PC-3 (cell line): Measurements from ENCODE around the gene MMP15. TPM values are rescaled to one million over a fixed set of nuclear protein-coding genes. Genes with fewer than 3 reads are reported as not detected.

Experiments used
- ATAC-seq: fragments of 200-7000 bp; cut with Tn5 transposase; 2 replicates; pipeline ENCODE4 v1.9.1; 2020; ENCODE audit warnings: mild to moderate bottlenecking, moderate library complexity
- BruUV-seq: library from RNA; stranded (reverse); fragments of 400-500 nt; replicated peaks from 2 replicates; lab custom pipeline; 2021; lab: Mats Ljungman, UMichigan
- CTCF ChIA-PET: fragments of 300-600 bp; sonication (Branson Sonifier 250); formaldehyde crosslinking; loops from one replicate; lab custom pipeline; 2022; ENCODE audit warnings: antibody characterized with exemption; lab: Charles Lee
- POLR2A ChIA-PET: fragments of 300-600 bp; sonication (Branson Sonifier 250); formaldehyde crosslinking; loops from one replicate; lab custom pipeline; 2022; ENCODE audit warnings: antibody characterized with exemption; ENCODE audit not compliant: unreplicated experiment; lab: Charles Lee
- DNase-seq: peaks from one replicate; pipeline ENCODE4 v3.0.0-alpha.2; 2015
- H2AFZ ChIP-seq: fragments of 300-600 bp; sonication (generic); 2 replicates; pipeline ENCODE4 v1.6.0; 2016; ENCODE audit warnings: antibody characterized with exemption, low read length
- H3F3A ChIP-seq: fragments of 300-600 bp; sonication (generic); one replicate; pipeline ENCODE4 v1.6.0; 2017; ENCODE audit warnings: antibody characterized with exemption, low read length, control low read depth, mild to moderate bottlenecking; ENCODE audit not compliant: unreplicated experiment
- H3K27ac ChIP-seq: fragments of 300-600 bp; sonication (generic); 2 replicates; pipeline ENCODE4 v1.5.1; 2016; ENCODE audit warnings: mild to moderate bottlenecking, low read length
- H3K27me3 ChIP-seq: fragments of 300-600 bp; sonication (generic); 2 replicates; pipeline ENCODE4 v1.6.1; 2016; ENCODE audit warnings: low read length, mixed read lengths
- H3K36me3 ChIP-seq: fragments of 300-600 bp; sonication (generic); 2 replicates; pipeline ENCODE4 v1.6.1; 2016; ENCODE audit warnings: low read depth, mixed run types, low read length, mixed read lengths
- H3K4me1 ChIP-seq: fragments of 300-600 bp; sonication (generic); 2 replicates; pipeline ENCODE4 v1.5.1; 2016; ENCODE audit warnings: low read length; ENCODE audit not compliant: insufficient read depth
- H3K4me2 ChIP-seq: fragments of 300-600 bp; sonication (generic); 2 replicates; pipeline ENCODE4 v1.6.0; 2016; ENCODE audit warnings: low read length
- H3K4me3 ChIP-seq: fragments of 300-600 bp; sonication (generic); 2 replicates; pipeline ENCODE4 v1.5.1; 2016; ENCODE audit warnings: mild to moderate bottlenecking, low read length, mixed read lengths
- H3K79me2 ChIP-seq: fragments of 300-600 bp; sonication (generic); 2 replicates; pipeline ENCODE4 v1.6.1; 2017; ENCODE audit warnings: low read length, mixed read lengths
- H3K9ac ChIP-seq: fragments of 300-600 bp; sonication (generic); 2 replicates; pipeline ENCODE4 v1.6.0; 2016; ENCODE audit warnings: mild to moderate bottlenecking, low read length
- H3K9me2 ChIP-seq: fragments of 300-600 bp; sonication (generic); replicated peaks from 2 replicates; pipeline ENCODE4 v1.6.1; 2016; ENCODE audit warnings: mixed run types, low read length, mixed read lengths
- H3K9me3 ChIP-seq: fragments of 300-600 bp; sonication (generic); 2 replicates; pipeline ENCODE4 v1.6.1; 2016; ENCODE audit warnings: low read length, mixed read lengths
- H4K20me1 ChIP-seq: fragments of 300-600 bp; sonication (generic); 2 replicates; pipeline ENCODE4 v1.6.1; 2016; ENCODE audit warnings: low read length, mixed read lengths
- EZH2 ChIP-seq: fragments of 300-600 bp; sonication (generic); IDR thresholded peaks from one replicate; pipeline ENCODE4 v1.6.1; 2017; ENCODE audit warnings: antibody characterized with exemption, mild to moderate bottlenecking, low read length; ENCODE audit not compliant: unreplicated experiment
- EZH2phosphoT487 ChIP-seq: fragments of 300-600 bp; sonication (generic); IDR thresholded peaks from 2 replicates; pipeline ENCODE4 v1.6.1; 2018; ENCODE audit warnings: mild to moderate bottlenecking, antibody characterized with exemption, low read length, borderline replicate concordance
- intact Hi-C: fragments of 100-400 bp; cut with micrococcal nuclease; formaldehyde crosslinking; loops from 2 replicates; pipeline ENCODE4 v1.9.0; 2023
- total RNA-seq: library from RNA; depleted of rRNA; stranded (reverse); fragments of >200 nt; gene quantifications from 2 replicates; pipeline ENCODE4 v1.2.3, GENCODE V29; 2014
- TF ChIP-seq, protein P1 (sequence below): fragments of 300-600 bp; sonication (generic); conservative IDR thresholded peaks from 2 replicates; pipeline ENCODE4 v1.5.1; 2017; ENCODE audit warnings: antibody characterized with exemption, low read depth, mild to moderate bottlenecking, low read length

The MMP15 gene
- total RNA-seq, 1 experiment from 2014 or later = 6.3 TPM

GRCh38 chr16:58051821-58052603 lies 26.5 kb downstream of the MMP15 start:
- H2AFZ ChIP-seq = no peak overlapping the region
- TF ChIP-seq EZH2 (no peak), EZH2phosphoT487 (no peak)
- TF ChIP-seq, protein P1, sequence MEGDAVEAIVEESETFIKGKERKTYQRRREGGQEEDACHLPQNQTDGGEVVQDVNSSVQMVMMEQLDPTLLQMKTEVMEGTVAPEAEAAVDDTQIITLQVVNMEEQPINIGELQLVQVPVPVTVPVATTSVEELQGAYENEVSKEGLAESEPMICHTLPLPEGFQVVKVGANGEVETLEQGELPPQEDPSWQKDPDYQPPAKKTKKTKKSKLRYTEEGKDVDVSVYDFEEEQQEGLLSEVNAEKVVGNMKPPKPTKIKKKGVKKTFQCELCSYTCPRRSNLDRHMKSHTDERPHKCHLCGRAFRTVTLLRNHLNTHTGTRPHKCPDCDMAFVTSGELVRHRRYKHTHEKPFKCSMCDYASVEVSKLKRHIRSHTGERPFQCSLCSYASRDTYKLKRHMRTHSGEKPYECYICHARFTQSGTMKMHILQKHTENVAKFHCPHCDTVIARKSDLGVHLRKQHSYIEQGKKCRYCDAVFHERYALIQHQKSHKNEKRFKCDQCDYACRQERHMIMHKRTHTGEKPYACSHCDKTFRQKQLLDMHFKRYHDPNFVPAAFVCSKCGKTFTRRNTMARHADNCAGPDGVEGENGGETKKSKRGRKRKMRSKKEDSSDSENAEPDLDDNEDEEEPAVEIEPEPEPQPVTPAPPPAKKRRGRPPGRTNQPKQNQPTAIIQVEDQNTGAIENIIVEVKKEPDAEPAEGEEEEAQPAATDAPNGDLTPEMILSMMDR = no peak
- no peaks in the 10 kb centered on the region for H3F3A ChIP-seq
- no peaks in the 10 kb centered on the region for H3K9me3 ChIP-seq
- ChIA-PET CTCF (no interaction called here), POLR2A (no interaction called here)
- no TSS peak for BruUV-seq
- H3K27me3 ChIP-seq = no peaks in the 10 kb centered on the region
- H3K4me3 ChIP-seq = no peak overlapping the region
- ATAC-seq (no peak), DNase-seq (no peak)
- H3K27ac ChIP-seq = no peak overlapping the region
- H3K36me3 ChIP-seq = no peaks in the 10 kb centered on the region
- H3K9ac ChIP-seq = no peak overlapping the region
- no peaks in the 10 kb centered on the region for H4K20me1 ChIP-seq
- intact Hi-C loops = no loop called here
- H3K4me1 ChIP-seq = no peaks in the 10 kb centered on the region
- H3K4me2 ChIP-seq = no peak overlapping the region
- no peaks in the 10 kb centered on the region for H3K79me2 ChIP-seq
- H3K9me2 ChIP-seq = no peaks in the 10 kb centered on the region

- Histone ChIP-seq H3K27ac (no peak overlapping the region), H2AFZ (no peak overlapping the region), H3K79me2 (no peaks in the 10 kb centered on the region), H3K9ac (no peak overlapping the region), H3K27me3 (no peaks in the 10 kb centered on the region), H4K20me1 (no peaks in the 10 kb centered on the region), H3K9me2 (no peaks in the 10 kb centered on the region), H3K4me1 (no peaks in the 10 kb centered on the region), H3K4me3 (no peak overlapping the region), H3K4me2 (no peak overlapping the region), H3F3A (no peaks in the 10 kb centered on the region), H3K36me3 (no peaks in the 10 kb centered on the region), H3K9me3 (no peaks in the 10 kb centered on the region)
- BruUV-seq = no TSS peak
- ChIA-PET POLR2A (no interaction called here), CTCF (no interaction called here)
- intact Hi-C loops = no loop called here
- DNase-seq (no peak), ATAC-seq (no peak)
- TF ChIP-seq EZH2 (no peak), EZH2phosphoT487 (no peak)
- TF ChIP-seq, protein P1 = no peak
Measured at GRCh38 chr16:58053682-58054005, 28.1 kb downstream of the MMP15 start.

- TF ChIP-seq, protein P1 = no peak
- TF ChIP-seq EZH2 (no peak), EZH2phosphoT487 (no peak)
- Histone ChIP-seq H3K9me2 (no peaks in the 10 kb centered on the region), H3K4me2 (no peak overlapping the region), H3K9me3 (no peaks in the 10 kb centered on the region), H3K4me1 (no peaks in the 10 kb centered on the region), H3K4me3 (no peak overlapping the region), H3F3A (no peaks in the 10 kb centered on the region), H3K9ac (no peak overlapping the region), H3K79me2 (no peaks in the 10 kb centered on the region), H2AFZ (no peak overlapping the region), H3K36me3 (no peaks in the 10 kb centered on the region), H4K20me1 (no peaks in the 10 kb centered on the region), H3K27me3 (no peaks in the 10 kb centered on the region), H3K27ac (no peak overlapping the region)
- no TSS peak for BruUV-seq
- DNase-seq = no peak
- ChIA-PET POLR2A (no interaction called here), CTCF (no interaction called here)
- intact Hi-C loops = no loop called here
- ATAC-seq = no peak
Measured at GRCh38 chr16:58054289-58054688, 28.7 kb downstream of the MMP15 start.
